ENCODE results near the gene TUBGCP6.

The TUBGCP6 gene

GRCh38 chr22:50246242-50247175 is 1.7 kb upstream of the TUBGCP6 start:
- H3K27ac ChIP-seq (ENCODE audit: low read length), result peak overlapping the region; percentile 63
- H3K4me1 ChIP-seq (ENCODE audit: control insufficient read depth in 1 of 2, insufficient read depth in 2 of 2, low read length in 2 of 2), result peaks cover 8 to 51% of the 10 kb centered on the region in 2 donors

GRCh38 chr22:50245214-50246072 is 620 bp upstream of the TUBGCP6 start:
- Histone ChIP-seq H3K27me3 (ENCODE audit: low read depth, low read length) (no peaks in the 10 kb centered on the region), H3K36me3 (ENCODE audit: control insufficient read depth in 1 of 2, insufficient read depth in 2 of 2, low read length in 2 of 2) (peaks cover 8 to 19% of the 10 kb centered on the region in 2 donors), H3K4me1 (ENCODE audit: control insufficient read depth in 1 of 2, insufficient read depth in 2 of 2, low read length in 2 of 2) (peaks cover 8 to 51% of the 10 kb centered on the region in 2 donors), H3K27ac (ENCODE audit: low read length) (peak overlapping the region; percentile 89), H3K9me3 (ENCODE audit: control insufficient read depth in 1 of 2, low read length in 2 of 2) (no peaks in the 10 kb centered on the region), H3K4me3 (ENCODE audit: low read depth in 1 of 2, low read length in 2 of 2) (peak overlapping the region; percentile 88 to 98)

More at GRCh38 chr22:50246242-50247175, 1.7 kb upstream of the TUBGCP6 start:
- peaks cover 8 to 19% of the 10 kb centered on the region in 2 donors for H3K36me3 ChIP-seq (ENCODE audit: control insufficient read depth in 1 of 2, insufficient read depth in 2 of 2, low read length in 2 of 2)
- H3K4me3 ChIP-seq (ENCODE audit: low read depth in 1 of 2, low read length in 2 of 2), result peak overlapping the region in 1 of 2 donors; percentile 98
- H3K27me3 ChIP-seq (ENCODE audit: low read depth, low read length), result no peaks in the 10 kb centered on the region
- H3K9me3 ChIP-seq (ENCODE audit: control insufficient read depth in 1 of 2, low read length in 2 of 2), result no peaks in the 10 kb centered on the region

GRCh38 chr22:50243685-50244419 is 971 bp downstream of the TUBGCP6 start:
- Histone ChIP-seq H3K27ac (ENCODE audit: low read length) (peak overlapping the region; percentile 89), H3K36me3 (ENCODE audit: control insufficient read depth in 1 of 2, insufficient read depth in 2 of 2, low read length in 2 of 2) (peaks cover 8 to 32% of the 10 kb centered on the region in 2 donors), H3K27me3 (ENCODE audit: low read depth, low read length) (no peaks in the 10 kb centered on the region), H3K4me1 (ENCODE audit: control insufficient read depth in 1 of 2, insufficient read depth in 2 of 2, low read length in 2 of 2) (peaks cover 8 to 40% of the 10 kb centered on the region in 2 donors), H3K4me3 (ENCODE audit: low read depth in 1 of 2, low read length in 2 of 2) (peak overlapping the region; percentile 88 to 98), H3K9me3 (ENCODE audit: control insufficient read depth in 1 of 2, low read length in 2 of 2) (no peaks in the 10 kb centered on the region)

- H3K36me3 ChIP-seq (ENCODE audit: control insufficient read depth in 1 of 2, insufficient read depth in 2 of 2, low read length in 2 of 2), result peaks cover 8 to 30% of the 10 kb centered on the region in 2 donors
- no peaks in the 10 kb centered on the region for H3K27me3 ChIP-seq (ENCODE audit: low read depth, low read length)
- H3K27ac ChIP-seq (ENCODE audit: low read length), result no peak overlapping the region
- peak overlapping the region; percentile 42 to 98 for H3K4me3 ChIP-seq (ENCODE audit: low read depth in 1 of 2, low read length in 2 of 2)
- H3K9me3 ChIP-seq (ENCODE audit: control insufficient read depth in 1 of 2, low read length in 2 of 2), result no peaks in the 10 kb centered on the region
- peaks cover 8 to 42% of the 10 kb centered on the region in 2 donors for H3K4me1 ChIP-seq (ENCODE audit: control insufficient read depth in 1 of 2, insufficient read depth in 2 of 2, low read length in 2 of 2)
Measured at GRCh38 chr22:50242406-50242949, 2.3 kb downstream of the TUBGCP6 start.

GRCh38 chr22:50238755-50239154 is 6.1 kb downstream of the TUBGCP6 start:
- peaks cover 7 to 29% of the 10 kb centered on the region in 2 donors for H3K4me1 ChIP-seq (ENCODE audit: control insufficient read depth in 1 of 2, insufficient read depth in 2 of 2, low read length in 2 of 2)
- no peaks in the 10 kb centered on the region for H3K9me3 ChIP-seq (ENCODE audit: control insufficient read depth in 1 of 2, low read length in 2 of 2)
- no peaks in the 10 kb centered on the region for H3K27me3 ChIP-seq (ENCODE audit: low read depth, low read length)
- no peak overlapping the region for H3K27ac ChIP-seq (ENCODE audit: low read length)
- H3K36me3 ChIP-seq (ENCODE audit: control insufficient read depth in 1 of 2, insufficient read depth in 2 of 2, low read length in 2 of 2), result peaks cover 0 to 29% of the 10 kb centered on the region in 2 donors
- no peak overlapping the region for H3K4me3 ChIP-seq (ENCODE audit: low read depth in 1 of 2, low read length in 2 of 2)

GRCh38 chr22:50236731-50237409 is 8.0 kb downstream of the TUBGCP6 start:
- Histone ChIP-seq H3K27ac (ENCODE audit: low read length) (no peak overlapping the region), H3K27me3 (ENCODE audit: low read depth, low read length) (no peaks in the 10 kb centered on the region), H3K9me3 (ENCODE audit: control insufficient read depth in 1 of 2, low read length in 2 of 2) (no peaks in the 10 kb centered on the region), H3K4me1 (ENCODE audit: control insufficient read depth in 1 of 2, insufficient read depth in 2 of 2, low read length in 2 of 2) (peaks cover 0 to 13% of the 10 kb centered on the region in 2 donors), H3K36me3 (ENCODE audit: control insufficient read depth in 1 of 2, insufficient read depth in 2 of 2, low read length in 2 of 2) (peaks cover 0 to 48% of the 10 kb centered on the region in 2 donors), H3K4me3 (ENCODE audit: low read depth in 1 of 2, low read length in 2 of 2) (no peak overlapping the region)

- H3K36me3 ChIP-seq (ENCODE audit: control insufficient read depth in 1 of 2, insufficient read depth in 2 of 2, low read length in 2 of 2), result peaks cover 5 to 49% of the 10 kb centered on the region in 2 donors
- H3K27me3 ChIP-seq (ENCODE audit: low read depth, low read length), result no peaks in the 10 kb centered on the region
- H3K9me3 ChIP-seq (ENCODE audit: control insufficient read depth in 1 of 2, low read length in 2 of 2), result no peaks in the 10 kb centered on the region
- no peak overlapping the region for H3K4me3 ChIP-seq (ENCODE audit: low read depth in 1 of 2, low read length in 2 of 2)
- peaks cover 0 to 3% of the 10 kb centered on the region in 2 donors for H3K4me1 ChIP-seq (ENCODE audit: control insufficient read depth in 1 of 2, insufficient read depth in 2 of 2, low read length in 2 of 2)
- H3K27ac ChIP-seq (ENCODE audit: low read length), result no peak overlapping the region
Measured at GRCh38 chr22:50233223-50233622, 11.6 kb downstream of the TUBGCP6 start.

- Histone ChIP-seq H3K36me3 (ENCODE audit: control insufficient read depth in 1 of 2, insufficient read depth in 2 of 2, low read length in 2 of 2) (peaks cover 5 to 51% of the 10 kb centered on the region in 2 donors), H3K27ac (ENCODE audit: low read length) (no peak overlapping the region), H3K9me3 (ENCODE audit: control insufficient read depth in 1 of 2, low read length in 2 of 2) (no peaks in the 10 kb centered on the region), H3K4me1 (ENCODE audit: control insufficient read depth in 1 of 2, insufficient read depth in 2 of 2, low read length in 2 of 2) (peaks cover 0 to 3% of the 10 kb centered on the region in 2 donors), H3K27me3 (ENCODE audit: low read depth, low read length) (no peaks in the 10 kb centered on the region), H3K4me3 (ENCODE audit: low read depth in 1 of 2, low read length in 2 of 2) (no peak overlapping the region)
Measured at GRCh38 chr22:50232481-50233151, 12.2 kb downstream of the TUBGCP6 start.

- no peak overlapping the region for H3K4me3 ChIP-seq (ENCODE audit: low read depth in 1 of 2, low read length in 2 of 2)
- H3K27ac ChIP-seq (ENCODE audit: low read length), result no peak overlapping the region
- peaks cover 12 to 67% of the 10 kb centered on the region in 2 donors for H3K36me3 ChIP-seq (ENCODE audit: control insufficient read depth in 1 of 2, insufficient read depth in 2 of 2, low read length in 2 of 2)
- H3K4me1 ChIP-seq (ENCODE audit: control insufficient read depth in 1 of 2, insufficient read depth in 2 of 2, low read length in 2 of 2), result no peaks in the 10 kb centered on the region
- H3K9me3 ChIP-seq (ENCODE audit: control insufficient read depth in 1 of 2, low read length in 2 of 2), result no peaks in the 10 kb centered on the region
- no peaks in the 10 kb centered on the region for H3K27me3 ChIP-seq (ENCODE audit: low read depth, low read length)
Measured at GRCh38 chr22:50229370-50229769, 15.5 kb downstream of the TUBGCP6 start.

GRCh38 chr22:50228366-50228765 is 16.5 kb downstream of the TUBGCP6 start:
- Histone ChIP-seq H3K4me3 (ENCODE audit: low read depth in 1 of 2, low read length in 2 of 2) (no peak overlapping the region), H3K27ac (ENCODE audit: low read length) (no peak overlapping the region), H3K9me3 (ENCODE audit: control insufficient read depth in 1 of 2, low read length in 2 of 2) (no peaks in the 10 kb centered on the region), H3K27me3 (ENCODE audit: low read depth, low read length) (no peaks in the 10 kb centered on the region), H3K4me1 (ENCODE audit: control insufficient read depth in 1 of 2, insufficient read depth in 2 of 2, low read length in 2 of 2) (no peaks in the 10 kb centered on the region), H3K36me3 (ENCODE audit: control insufficient read depth in 1 of 2, insufficient read depth in 2 of 2, low read length in 2 of 2) (peaks cover 16 to 69% of the 10 kb centered on the region in 2 donors)

All from muscle layer of duodenum (tissue), 2 donors.